Measurements from ENCODE around the gene ABI3BP.

- TF ChIP-seq CREB1 (IDR thresholded peaks at IDR 0.05; ENCODE audit: low read depth) (no peak), REST (IDR thresholded peaks at IDR 0.05; ENCODE audit: low read depth) (no peak), CEBPB (IDR thresholded peaks at IDR 0.05) (no peak), YY1 (IDR thresholded peaks at IDR 0.05; ENCODE audit: low read depth) (no peak), TCF12 (IDR thresholded peaks at IDR 0.05; ENCODE audit: low read depth) (no peak), TAF1 (IDR thresholded peaks at IDR 0.05; ENCODE audit: low read depth) (no peak), EP300 (IDR thresholded peaks at IDR 0.05; ENCODE audit: borderline replicate concordance) (no peak), MAX (IDR thresholded peaks at IDR 0.05) (no peak), USF1 (IDR thresholded peaks at IDR 0.05) (no peak), RAD21 (IDR thresholded peaks at IDR 0.05; ENCODE audit: low read depth) (no peak), TEAD4 (IDR thresholded peaks at IDR 0.05) (no peak), FOXM1 (IDR thresholded peaks at IDR 0.05; ENCODE audit: borderline replicate concordance, low read depth) (no peak), ZBTB7A (IDR thresholded peaks at IDR 0.05; ENCODE audit: low read depth) (no peak), EGR1 (IDR thresholded peaks at IDR 0.05) (no peak)
Measured at GRCh38 chr3:100802126-100802525, 191.1 kb downstream of the ABI3BP start.

Data from Ishikawa (cell line).